ENCODE results near the gene MITF. TPM values are rescaled to one million over a fixed set of nuclear protein-coding genes. Genes with fewer than 3 reads are reported as not detected.

MITF gene
- total RNA-seq, 1 experiment from 2014 or later: 40.3 TPM

DNA sequence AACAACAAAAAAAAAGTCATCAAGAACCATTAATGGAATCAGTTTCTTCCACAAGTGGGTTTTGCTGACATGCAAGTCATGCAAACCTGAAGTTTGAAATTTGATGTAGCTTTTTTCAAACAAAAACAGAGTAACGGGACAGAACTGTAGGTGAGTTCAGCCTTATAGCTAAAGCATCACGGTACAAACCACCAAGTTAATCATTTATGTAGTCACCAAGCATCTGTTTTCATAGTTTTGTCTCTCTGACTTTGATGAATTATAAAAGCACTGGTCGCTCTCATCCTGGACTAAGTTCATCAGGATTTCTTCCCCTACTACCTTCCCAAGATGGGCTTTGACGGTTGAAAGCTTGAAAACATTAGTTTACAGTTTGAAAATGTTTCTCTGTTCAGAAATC, 143.3 kb downstream of the MITF start:
- H3K9me3 Mint-ChIP-seq (ENCODE audit: low read depth, unreplicated experiment): no peaks in the 10 kb centered on the region
- H3K4me3 Mint-ChIP-seq (ENCODE audit: low read depth, unreplicated experiment): no peak overlapping the region
- peaks cover 29% of the 10 kb centered on the region for H3K36me3 Mint-ChIP-seq (ENCODE audit: insufficient read depth, unreplicated experiment)
- no peak for DNase-seq
- peak overlapping the region; percentile 80 for H3K27ac Mint-ChIP-seq (ENCODE audit: unreplicated experiment)
- TF ChIP-seq, protein P1, sequence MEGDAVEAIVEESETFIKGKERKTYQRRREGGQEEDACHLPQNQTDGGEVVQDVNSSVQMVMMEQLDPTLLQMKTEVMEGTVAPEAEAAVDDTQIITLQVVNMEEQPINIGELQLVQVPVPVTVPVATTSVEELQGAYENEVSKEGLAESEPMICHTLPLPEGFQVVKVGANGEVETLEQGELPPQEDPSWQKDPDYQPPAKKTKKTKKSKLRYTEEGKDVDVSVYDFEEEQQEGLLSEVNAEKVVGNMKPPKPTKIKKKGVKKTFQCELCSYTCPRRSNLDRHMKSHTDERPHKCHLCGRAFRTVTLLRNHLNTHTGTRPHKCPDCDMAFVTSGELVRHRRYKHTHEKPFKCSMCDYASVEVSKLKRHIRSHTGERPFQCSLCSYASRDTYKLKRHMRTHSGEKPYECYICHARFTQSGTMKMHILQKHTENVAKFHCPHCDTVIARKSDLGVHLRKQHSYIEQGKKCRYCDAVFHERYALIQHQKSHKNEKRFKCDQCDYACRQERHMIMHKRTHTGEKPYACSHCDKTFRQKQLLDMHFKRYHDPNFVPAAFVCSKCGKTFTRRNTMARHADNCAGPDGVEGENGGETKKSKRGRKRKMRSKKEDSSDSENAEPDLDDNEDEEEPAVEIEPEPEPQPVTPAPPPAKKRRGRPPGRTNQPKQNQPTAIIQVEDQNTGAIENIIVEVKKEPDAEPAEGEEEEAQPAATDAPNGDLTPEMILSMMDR (IDR thresholded peaks at IDR 0.05; ENCODE audit: unreplicated experiment): no peak
- CTCF ChIA-PET: interaction anchor here (0.5 to 1.1 kb wide), 2 partner anchors 15 to 18 kb away, joined by 3 to 5 read pairs; no protein-coding TSS in a partner anchor
- H3K4me1 Mint-ChIP-seq (ENCODE audit: low read depth, unreplicated experiment): peaks cover 55% of the 10 kb centered on the region
- intact Hi-C loops (cut with micrococcal nuclease; ENCODE audit: unreplicated experiment): loop anchor here (5.0 kb wide), 1 partner anchor 65 kb away; no protein-coding TSS in a partner anchor
- H3K27me3 Mint-ChIP-seq (ENCODE audit: unreplicated experiment): no peaks in the 10 kb centered on the region
- BruUV-seq (replicated peaks): no TSS peak

DNA sequence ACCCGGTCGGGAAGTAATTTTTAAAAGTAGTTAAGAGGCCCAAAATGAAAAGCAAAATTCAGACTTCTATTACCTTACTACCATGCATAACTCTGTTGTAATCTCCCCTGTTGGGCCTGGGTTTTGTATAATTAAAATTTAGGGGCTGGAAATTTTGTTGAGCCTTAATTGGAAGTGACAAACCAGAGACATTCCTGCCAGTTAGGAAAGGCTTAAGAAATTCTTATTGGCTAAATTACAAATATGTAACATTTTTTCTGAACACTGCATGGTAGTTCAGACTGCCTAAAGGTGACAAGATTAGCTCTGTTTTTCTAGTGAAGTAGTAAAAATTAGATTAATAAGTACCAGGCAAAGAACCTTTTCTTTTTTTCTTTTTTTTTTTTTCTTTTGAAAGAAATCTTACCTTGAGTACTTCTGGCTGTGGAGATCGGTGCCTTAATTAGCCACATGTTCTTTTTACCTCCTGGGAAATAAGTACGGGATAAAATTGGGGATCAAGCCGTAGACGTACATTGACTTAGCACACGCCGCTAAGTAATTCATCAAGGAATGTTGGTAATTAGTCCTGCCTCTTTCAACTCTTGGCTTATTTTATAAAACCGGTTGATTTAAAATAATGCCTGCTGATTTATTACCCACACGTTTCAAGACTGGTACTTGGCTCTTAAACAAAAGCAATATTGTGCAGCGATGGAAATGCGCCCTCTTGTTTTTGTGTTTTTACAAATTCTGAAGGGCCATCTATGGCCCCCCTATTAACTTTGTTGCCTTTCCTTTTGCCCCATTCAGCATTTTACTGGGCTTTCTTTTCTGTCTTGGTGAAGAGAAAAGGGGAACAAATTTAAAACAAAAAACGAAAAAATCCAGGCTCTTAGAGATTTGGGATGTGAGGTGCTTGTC, 149.0 kb downstream of the MITF start:
- H3K36me3 Mint-ChIP-seq (ENCODE audit: insufficient read depth, unreplicated experiment): peaks cover 25% of the 10 kb centered on the region
- peak overlapping the region; percentile 73 for H3K27ac Mint-ChIP-seq (ENCODE audit: unreplicated experiment)
- H3K9me3 Mint-ChIP-seq (ENCODE audit: low read depth, unreplicated experiment): no peaks in the 10 kb centered on the region

DNA sequence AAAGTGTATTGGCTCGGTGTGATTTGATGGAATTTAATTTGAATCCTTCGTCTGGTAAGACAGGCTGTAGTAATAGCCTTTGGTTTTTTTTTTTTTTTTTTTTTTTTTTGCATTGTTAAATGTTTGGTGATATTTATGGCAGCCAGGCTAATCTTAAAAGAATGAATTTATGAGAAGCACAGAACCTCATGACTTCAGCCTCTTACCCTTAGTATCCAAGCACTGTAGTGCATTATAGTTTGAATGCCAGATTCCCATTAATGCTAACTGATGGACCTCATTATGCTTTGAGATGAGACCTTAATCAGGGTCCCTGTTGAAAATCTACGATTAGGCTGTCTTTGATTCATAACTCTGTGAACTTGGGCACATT, 149.7 kb downstream of the MITF start:
- no peaks in the 10 kb centered on the region for H3K27me3 Mint-ChIP-seq (ENCODE audit: unreplicated experiment)
- CTCF ChIA-PET: no interaction called here
- DNase-seq: no peak
- no peaks in the 10 kb centered on the region for H3K9me3 Mint-ChIP-seq (ENCODE audit: low read depth, unreplicated experiment)
- peaks cover 19% of the 10 kb centered on the region for H3K36me3 Mint-ChIP-seq (ENCODE audit: insufficient read depth, unreplicated experiment)
- TF ChIP-seq, protein P1 (IDR thresholded peaks at IDR 0.05; ENCODE audit: unreplicated experiment): no peak
- no TSS peak for BruUV-seq (replicated peaks)
- peak overlapping the region; percentile 73 for H3K27ac Mint-ChIP-seq (ENCODE audit: unreplicated experiment)
- peak overlapping the region; percentile 40 for H3K4me3 Mint-ChIP-seq (ENCODE audit: low read depth, unreplicated experiment)
- intact Hi-C loops (cut with micrococcal nuclease; ENCODE audit: unreplicated experiment): no loop called here
- peaks cover 60% of the 10 kb centered on the region for H3K4me1 Mint-ChIP-seq (ENCODE audit: low read depth, unreplicated experiment)

More for the DNA sequence above, 149.0 kb downstream of the MITF start:
- DNase-seq: no peak
- CTCF ChIA-PET: no interaction called here
- TF ChIP-seq, protein P1 (IDR thresholded peaks at IDR 0.05; ENCODE audit: unreplicated experiment): no peak
- Mint-ChIP-seq H3K4me1 (ENCODE audit: low read depth, unreplicated experiment) (peaks cover 67% of the 10 kb centered on the region), H3K27me3 (ENCODE audit: unreplicated experiment) (no peaks in the 10 kb centered on the region), H3K4me3 (ENCODE audit: low read depth, unreplicated experiment) (peak overlapping the region; percentile 40)
- no TSS peak for BruUV-seq (replicated peaks)
- intact Hi-C loops (cut with micrococcal nuclease; ENCODE audit: unreplicated experiment): no loop called here

DNA sequence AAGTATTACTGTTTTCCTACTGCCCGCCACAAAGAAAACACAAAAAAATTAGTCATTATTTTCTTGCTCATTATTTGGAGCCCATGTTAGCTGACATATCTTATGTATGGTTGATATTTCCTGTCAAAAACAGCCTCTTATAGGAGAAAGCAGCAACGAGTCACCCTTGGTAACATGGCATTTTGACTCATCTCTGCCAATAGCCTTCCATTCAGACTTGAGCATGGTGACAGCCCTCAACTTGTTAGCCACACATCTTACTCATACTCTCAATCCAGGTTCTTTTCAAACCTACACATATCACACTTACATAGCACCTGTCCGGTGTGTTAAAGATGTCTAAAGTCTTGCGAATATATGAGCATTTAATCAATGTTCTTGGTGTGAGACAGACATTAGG, 150.8 kb downstream of the MITF start:
- peak overlapping the region; percentile 15 for H3K4me3 Mint-ChIP-seq (ENCODE audit: low read depth, unreplicated experiment)
- H3K27me3 Mint-ChIP-seq (ENCODE audit: unreplicated experiment): no peaks in the 10 kb centered on the region
- no TSS peak for BruUV-seq (replicated peaks)
- peak overlapping the region; percentile 48 for H3K27ac Mint-ChIP-seq (ENCODE audit: unreplicated experiment)
- H3K4me1 Mint-ChIP-seq (ENCODE audit: low read depth, unreplicated experiment): peaks cover 52% of the 10 kb centered on the region
- no peak for DNase-seq
- H3K9me3 Mint-ChIP-seq (ENCODE audit: low read depth, unreplicated experiment): no peaks in the 10 kb centered on the region
- CTCF ChIA-PET: no interaction called here
- intact Hi-C loops (cut with micrococcal nuclease; ENCODE audit: unreplicated experiment): no loop called here
- TF ChIP-seq, protein P1 (IDR thresholded peaks at IDR 0.05; ENCODE audit: unreplicated experiment): no peak
- H3K36me3 Mint-ChIP-seq (ENCODE audit: insufficient read depth, unreplicated experiment): peaks cover 13% of the 10 kb centered on the region

Data from Calu3 (cell line).